Stimulated activated CD8-positive, alpha-beta memory T cell treated with anti-CD3 and anti-CD28 coated beads, Interleukin-7, amount 100 ng/mL, for 24 hours (primary cell): Measurements from ENCODE around the gene CCDC71.

Source experiments
- DNase-seq: peaks from one replicate; pipeline ENCODE4 v3.0.0-alpha.2; 2020; ENCODE audit warnings: low read depth

Gene CCDC71

DNA sequence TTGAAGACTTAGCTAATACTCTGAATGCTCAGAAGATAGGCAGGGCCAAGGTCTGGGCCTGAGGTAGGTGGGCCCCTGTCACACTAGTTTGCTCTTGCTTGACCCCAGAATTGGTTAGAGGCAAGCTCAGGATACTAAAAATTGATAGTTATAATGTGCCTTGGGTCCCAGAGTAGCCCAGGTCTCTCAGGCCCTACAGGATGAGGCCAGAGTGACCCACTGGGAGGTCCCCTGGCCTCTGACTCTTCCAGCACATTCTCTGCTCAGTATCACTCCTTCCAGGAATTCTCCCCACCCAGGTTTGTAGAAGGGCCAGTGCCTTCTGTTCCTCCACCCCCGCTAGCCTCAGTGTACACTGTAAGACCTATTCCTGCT lies 4.6 kb upstream of the CCDC71 start:
- DNase-seq, result no peak

DNA sequence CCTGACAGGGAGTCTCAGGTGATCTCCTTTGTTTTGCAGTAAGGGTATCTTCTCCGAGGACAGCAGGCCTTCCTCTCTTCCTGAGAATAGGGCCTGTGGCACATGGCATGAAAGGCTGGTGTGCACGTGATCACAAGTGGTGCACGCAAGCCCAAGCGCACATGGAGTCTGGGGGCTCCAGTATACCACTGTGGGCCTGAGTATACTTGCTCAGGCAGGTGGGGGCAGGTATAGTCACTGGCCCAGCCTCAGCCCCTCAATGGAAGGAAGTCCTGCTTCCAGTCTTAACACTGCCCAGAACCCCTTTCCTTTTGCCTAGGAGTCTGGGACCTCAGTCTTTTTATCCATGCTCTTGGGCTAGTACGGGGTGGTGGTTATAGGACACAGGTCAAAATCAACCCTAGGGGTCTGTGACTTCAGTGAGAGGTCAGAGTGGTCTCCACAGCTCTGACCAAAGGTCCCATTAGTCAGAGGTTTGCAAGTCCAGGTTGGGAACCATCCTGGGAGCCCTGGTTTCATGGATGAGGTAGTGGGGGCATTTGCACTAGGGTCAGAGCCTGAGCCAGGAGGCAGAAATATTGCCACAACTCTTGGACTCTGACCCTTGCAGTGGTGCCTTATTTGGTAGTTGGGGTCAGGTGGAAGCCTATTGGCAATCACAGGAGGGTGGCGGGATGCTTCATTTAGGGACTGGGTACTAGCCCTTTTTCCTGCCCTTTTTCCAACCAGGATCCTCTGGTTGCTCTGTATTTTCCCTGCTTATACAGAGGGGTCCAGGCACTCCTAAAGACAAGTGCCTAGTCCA lies 823 bp upstream of the CCDC71 start:
- DNase-seq, result no peak

DNA sequence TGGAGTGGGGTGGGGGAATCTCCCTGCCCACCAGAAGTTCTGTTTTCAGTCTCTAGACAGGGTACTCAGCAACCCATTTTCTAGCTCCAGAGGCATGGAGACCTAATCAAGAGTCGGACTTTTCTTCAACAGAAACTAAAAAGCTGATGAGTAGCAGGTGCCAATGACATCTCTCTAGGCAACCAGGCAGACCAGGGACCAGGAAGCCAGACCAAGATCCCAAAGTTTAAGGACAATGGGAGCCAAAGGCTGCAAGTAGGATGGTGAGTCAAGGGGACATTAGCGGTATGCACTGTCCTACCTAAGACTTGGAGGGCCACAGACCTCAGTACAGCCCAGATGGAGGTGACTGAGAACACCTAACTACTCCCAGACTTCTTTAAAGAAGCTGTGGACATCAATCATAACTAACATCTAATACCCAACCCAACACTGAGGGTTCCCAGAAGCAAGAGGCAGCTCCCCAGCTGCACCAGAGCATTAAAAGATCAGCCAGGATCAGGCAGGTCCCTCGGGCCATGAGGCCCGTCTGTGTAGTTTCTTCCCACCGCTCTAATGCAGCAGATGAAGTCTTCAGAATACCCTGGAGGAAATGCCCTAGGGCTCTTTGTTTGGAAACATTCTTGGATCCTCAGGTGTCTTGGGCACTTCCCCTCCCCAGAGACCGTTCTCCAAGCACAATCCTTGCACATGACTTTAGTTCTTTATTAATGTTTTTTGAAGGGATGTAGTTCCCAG lies 979 bp downstream of the CCDC71 start:
- no peak for DNase-seq

DNA sequence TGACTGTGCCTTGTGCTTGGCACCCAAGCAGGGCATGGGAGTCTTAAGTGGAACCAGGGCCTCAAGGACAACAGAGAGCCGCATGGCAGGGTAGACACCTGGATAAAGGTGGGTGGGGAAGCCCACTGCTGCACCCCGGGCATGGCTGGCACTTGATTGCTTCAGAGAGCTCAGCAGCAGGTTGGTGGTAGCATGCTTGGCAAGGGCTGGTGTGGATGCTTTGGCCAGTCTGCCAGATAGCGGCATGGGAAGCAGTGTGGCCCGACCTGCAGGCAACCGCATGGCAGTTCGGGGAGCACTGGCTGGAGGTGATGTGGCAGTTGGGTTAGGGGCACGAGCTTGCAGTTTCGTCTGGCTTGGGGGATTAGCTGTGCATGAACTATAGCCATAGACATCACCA lies 2.5 kb downstream of the CCDC71 start:
- DNase-seq, result no peak

GRCh38 chr3:49162751-49163419 lies 3.2 kb downstream of the CCDC71 start:
- no peak for DNase-seq

DNA sequence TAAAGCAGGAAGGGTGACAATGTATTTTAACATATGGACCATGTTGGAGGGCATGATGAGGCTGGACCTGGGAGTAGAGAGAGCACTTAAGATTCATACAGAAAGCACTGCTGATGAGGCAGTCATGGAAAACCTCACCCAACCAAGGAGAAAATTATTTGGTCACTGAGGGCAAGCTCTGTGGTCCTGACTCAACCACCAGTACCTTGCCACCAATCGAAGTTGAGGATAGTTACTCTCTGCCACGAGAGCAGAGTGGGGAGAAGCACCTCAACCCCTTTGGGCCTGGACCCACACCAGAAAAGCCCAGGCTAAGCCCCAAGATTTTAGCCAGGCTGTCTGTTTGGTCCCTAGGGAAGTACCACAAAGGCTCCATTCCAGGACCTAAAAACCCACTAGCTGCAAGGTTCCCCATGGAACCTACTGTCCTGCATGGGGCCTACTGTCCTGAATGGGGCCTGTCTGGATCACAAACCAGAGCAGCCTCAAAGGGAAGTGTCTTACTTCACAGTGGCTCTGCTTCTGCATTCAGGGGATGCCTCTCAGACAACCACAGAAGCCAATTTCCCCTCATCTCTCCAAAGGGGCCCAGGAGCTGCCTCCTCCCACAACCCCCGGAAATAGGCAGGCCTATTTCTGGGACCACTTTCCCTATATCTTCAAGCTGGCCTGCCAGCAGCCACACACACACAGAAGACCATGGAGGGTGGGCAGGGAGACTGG lies 4.2 kb downstream of the CCDC71 start:
- DNase-seq, result no peak

DNA sequence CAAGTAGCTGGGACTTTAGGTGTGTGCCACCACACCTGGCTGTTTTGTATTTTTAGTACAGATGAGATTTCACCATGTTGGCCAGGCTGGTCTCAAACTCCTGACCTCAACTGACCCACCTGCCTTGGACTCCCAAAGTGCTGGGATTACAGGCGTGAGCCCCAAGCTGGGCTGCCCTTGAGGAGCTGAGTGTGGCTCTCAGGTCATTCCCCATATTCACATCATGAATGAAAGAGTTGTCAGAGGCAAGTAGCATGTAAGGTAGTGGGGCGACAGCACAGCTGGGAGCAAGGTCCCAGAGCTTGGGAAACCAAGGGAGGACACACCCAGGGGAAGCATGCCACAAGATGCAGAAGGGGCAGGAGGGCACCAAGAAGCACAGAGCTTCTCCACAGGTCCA lies 4.9 kb downstream of the CCDC71 start:
- DNase-seq, result no peak

- DNase-seq, result no peak
Measured at GRCh38 chr3:49158792-49159191, 7.3 kb downstream of the CCDC71 start.

DNA sequence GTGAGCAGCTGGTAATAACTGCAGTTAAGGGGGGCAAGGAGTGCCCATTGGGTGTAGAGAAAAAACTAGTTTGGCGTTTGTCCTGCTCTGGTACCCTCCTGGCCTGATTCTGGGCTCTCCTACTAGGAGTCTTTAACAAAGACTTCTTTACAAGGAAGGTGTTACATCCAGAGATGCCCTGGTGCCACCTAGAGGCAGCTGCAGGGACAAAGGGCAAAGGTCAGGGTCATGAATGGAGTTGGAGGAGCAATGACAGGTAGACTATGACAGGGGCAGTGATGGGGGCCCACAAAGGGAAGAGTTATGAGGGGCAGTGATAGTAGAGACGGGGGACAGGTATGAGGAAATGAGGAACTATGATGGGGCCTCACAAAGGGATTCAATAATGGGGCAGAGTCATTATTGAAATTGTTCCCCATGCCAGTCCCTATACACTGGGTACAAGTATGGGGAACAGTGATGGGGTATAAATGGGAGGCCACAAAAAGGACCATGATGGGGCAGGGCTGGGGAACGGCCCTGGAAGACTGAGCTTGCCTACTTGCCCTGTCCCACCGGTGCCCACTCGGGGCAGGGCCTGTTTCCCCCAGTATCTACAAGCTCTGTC lies 7.9 kb downstream of the CCDC71 start:
- peak; percentile 17 for DNase-seq

DNA sequence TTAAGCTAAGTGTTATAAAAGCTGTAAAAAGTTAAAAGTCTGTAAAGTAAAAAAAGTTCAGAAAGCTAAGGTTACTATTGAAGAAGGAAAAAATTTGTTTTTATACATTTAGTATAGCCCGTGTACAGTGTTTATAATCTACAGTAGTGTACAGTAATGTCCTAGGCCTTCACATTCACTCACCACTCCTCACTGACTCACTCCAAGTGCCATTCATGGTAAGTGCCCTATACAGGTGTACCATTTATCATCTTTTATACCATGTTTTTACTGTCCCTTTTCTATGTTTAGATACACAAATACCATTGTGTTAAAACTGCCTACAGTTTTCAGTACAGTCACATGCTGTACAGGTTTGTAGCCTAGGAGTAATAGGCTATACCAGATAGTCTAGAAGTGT lies 8.8 kb downstream of the CCDC71 start:
- DNase-seq, result no peak

DNA sequence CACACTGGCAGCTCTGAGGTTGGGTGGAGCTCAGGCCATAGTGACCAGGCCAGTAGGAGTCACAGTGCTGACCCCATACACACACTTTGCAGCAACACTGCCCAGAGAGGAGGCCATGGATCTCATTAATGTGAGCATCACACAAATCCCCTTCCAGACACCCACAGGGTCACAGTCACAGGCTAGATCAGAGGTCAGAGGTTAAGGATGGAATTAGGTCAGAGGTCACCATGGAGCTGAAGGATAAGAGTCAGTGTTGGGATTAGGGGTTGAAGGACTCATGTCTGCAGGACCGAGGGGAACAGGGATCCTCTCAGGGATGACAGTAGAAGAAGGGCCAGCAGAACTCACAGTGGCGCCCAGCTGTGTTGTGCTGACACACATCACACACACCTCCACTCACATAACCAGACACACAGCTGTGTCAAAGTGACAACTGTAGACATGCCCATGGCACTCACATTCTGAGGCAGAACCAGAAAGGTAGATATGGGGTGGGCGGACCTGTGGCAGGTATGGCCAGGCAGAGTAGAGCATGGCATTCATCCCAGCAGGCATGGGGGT lies 12.7 kb downstream of the CCDC71 start:
- DNase-seq, result no peak

GRCh38 chr3:49151610-49152009 lies 14.5 kb downstream of the CCDC71 start:
- DNase-seq, result no peak

DNA sequence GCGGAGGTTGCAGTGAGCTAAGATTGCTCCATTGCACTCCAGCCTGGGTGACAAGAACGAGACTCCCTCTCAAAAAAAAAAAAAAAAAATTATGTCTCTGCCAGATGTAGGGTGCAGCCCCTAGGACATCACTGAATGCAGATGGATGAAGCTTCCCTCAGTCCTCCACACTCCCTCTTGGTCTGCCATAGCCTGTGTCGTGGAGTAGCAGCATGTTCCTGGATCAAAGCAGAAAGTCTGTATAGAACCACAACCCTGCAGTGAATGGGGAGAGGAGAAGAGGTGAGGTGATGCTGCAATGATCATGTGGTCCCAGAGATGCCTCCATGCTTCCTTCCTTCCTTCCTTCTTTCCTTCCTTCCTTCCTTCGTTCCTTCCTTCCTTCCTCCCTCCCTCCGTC lies 18.0 kb downstream of the CCDC71 start:
- DNase-seq, result no peak

- no peak for DNase-seq
Measured at GRCh38 chr3:49140080-49140479, 26.1 kb downstream of the CCDC71 start.

DNA sequence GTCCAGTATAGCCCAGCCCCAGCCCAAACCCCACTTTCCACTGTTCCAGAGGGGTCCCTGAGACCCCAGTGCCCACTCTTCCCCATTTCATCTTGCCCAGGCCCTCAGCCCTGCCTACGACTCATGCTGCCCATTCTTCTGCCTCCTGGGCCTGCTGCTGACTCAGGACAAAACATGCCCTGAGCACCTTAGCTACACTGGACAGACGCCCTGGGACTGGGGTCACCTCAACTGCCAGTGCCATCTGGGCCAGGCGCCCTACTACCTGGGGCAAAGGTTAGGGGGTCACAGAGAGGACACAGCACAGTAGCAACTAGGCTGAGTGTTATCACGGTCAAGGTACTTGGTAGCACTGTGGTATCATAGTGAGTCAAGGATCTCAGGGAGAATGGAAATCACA lies 30.6 kb downstream of the CCDC71 start:
- no peak for DNase-seq

GRCh38 chr3:49134471-49135265 lies 31.5 kb downstream of the CCDC71 start:
- no peak for DNase-seq

DNA sequence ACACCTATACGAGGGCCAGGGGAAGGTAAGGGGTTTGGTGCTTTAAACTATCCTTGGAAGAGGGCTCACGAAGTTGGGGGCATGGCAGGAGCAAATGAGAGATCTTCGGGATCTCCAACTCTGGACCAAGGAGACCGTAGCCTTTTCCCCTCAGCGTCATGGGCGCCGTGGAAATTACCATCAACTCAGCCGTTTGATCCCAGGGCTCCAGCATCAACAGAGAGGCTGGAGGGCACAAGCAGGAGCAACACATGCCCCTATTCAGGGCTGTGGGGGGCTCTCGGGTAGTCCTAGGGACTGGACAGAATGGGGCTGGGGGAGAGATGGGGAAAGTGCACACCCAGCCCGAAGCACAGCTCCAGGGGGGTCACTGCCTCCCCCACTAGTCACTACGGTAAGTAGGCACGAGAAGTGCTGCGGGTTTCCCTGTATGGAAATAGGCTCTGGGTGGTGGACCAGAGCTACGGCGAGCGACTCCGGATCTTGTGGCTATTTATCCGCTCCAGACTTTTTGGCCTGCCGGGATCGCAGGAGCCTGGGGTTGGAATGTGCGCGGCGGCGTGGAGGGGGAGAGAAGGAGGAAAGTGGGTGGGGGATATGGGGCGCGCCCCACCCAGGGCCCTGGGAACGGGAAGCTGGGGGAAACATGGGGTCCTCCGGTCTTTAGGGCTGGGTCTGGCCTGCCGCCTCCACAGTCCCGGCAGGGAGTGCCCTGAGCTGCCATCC lies 32.7 kb downstream of the CCDC71 start:
- DNase-seq, result no peak

- no peak for DNase-seq
Measured at GRCh38 chr3:49132437-49133225, 33.5 kb downstream of the CCDC71 start, which contains the start of gene LAMB2. LAMB2 (minus strand) TSS chr3:49133050; CDS start chr3:49132867, 183 bp downstream.

- no peak for DNase-seq
Measured at GRCh38 chr3:49132073-49132436, 34.1 kb downstream of the CCDC71 start.
